Right renal cortex interstitium (tissue), 3 donors: ENCODE measurements around the gene ATP6V1G1. TPM values are rescaled to one million over a fixed set of nuclear protein-coding genes. Genes with fewer than 3 reads are reported as not detected.

Experiments
- DNase-seq, 3 donors: peaks; one replicate each; pipeline ENCODE4 v3.0.0-alpha.2; 2013; ENCODE audit warnings: low read depth in 3 of 3, low spot score in 2 of 3
- polyA plus RNA-seq, 3 donors: library from polyadenylated mRNA; unstranded; fragments of 120-200 nt; gene quantifications; one replicate each; pipeline ENCODE4 v1.2.1, GENCODE V29; 2013; ENCODE audit not compliant: insufficient read length in 3 of 3

Gene ATP6V1G1
- polyA plus RNA-seq, 3 donors = 246 to 262 (median 260) TPM

DNA sequence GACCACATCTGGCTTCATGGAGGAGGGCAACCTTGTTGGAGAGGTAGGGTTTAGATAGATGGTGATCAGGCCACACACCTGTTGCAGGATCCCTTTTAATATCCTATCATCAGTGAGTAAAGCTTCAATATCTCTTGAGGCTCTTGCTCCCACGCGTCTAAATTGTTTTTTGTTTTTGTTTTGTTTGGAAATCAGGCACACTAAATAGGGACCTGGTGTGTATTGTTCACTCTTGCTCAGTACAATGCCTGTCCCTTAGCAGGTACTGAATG lies 20.9 kb downstream of the ATP6V1G1 start:
- DNase-seq = no peak

DNA sequence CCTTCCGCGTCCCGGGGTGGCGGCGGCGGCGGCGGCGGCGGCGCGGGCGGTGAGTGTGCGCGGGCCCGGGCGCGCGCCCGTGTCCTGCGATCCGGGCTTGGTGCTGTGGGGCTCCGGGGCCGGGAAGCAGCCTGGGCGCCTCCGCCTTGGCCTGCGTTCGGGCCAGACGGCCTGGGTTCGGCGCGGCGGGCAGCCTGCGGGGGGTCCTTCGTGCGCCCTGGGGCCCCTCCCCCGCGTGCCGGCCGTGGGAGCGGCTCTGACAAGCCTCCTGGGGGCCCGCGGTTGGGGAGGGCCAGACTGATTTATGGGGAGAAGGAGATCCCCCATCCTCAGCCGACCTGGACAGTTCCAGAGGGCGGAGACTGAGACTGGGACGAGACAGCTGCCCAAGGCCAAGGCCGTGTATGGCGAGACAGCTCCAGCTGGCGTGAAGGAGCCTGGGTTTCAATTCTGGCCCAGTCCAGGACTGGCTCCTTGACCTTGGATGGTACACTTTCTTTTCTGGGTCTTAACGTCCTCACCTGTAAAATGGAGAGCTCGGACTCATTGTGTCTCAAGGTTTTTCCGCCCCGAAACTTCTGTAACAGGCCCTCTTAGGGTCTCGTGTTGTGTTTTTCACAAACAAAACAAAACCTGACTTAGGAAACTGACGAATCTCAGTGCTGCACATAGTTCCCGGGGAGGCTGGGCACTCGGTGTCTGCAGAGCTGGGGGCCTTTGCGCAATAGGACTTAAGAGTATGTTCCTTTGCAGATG lies 24.1 kb downstream of the ATP6V1G1 start:
- peak in 1 of 3 donors; percentile 20 for DNase-seq

DNA sequence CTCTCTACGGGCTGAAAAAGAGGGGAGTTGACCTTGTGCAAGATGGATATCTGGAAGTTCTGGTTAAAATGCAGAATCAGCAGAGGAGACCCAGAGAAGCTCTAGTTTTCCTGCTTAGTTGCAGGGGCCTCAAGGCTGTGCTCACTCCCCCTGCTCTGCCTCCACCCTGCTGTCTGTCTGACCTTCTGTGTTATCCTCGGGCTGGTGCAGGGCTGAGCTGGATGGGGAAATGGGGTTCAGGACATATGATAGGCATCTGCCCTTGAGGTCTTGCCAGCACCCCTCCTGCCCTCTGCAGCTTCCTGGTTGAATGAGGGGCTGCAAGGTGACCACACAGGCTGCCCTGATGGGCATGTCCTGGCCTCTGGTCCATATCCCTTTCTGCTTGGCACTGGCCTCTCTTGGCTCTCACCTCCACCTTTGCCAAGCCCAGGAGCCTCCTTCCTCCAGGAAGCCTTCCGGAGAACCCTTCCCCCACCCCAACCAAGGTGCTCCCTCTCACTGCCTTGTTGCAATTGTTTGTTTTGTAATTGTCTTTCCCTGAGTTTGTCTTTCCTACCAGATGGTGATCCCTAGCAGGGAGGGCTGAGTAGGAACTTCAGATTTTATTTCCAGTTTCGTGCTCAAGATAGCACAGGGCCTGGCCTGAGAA lies 24.8 kb downstream of the ATP6V1G1 start:
- DNase-seq = no peak

DNA sequence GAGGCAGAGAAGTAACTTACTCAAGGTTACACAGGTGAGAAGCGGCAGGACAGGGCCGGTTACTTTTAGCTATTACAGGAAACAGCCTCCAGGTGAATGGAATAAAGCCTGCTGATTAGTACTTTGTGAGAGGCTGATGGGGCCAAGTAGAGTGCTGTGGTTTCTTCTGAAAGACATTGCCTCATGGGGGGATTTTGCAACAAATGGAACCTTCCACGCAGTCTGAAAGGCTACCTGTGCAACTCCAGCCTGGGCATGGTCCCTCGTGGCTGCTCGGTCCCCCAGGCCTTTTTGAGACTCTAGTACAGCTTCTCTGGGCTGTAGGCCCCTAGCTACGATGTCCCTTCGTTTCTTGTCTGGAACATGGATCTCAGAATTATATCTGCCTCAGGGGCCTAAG lies 25.5 kb downstream of the ATP6V1G1 start:
- no peak for DNase-seq

DNA sequence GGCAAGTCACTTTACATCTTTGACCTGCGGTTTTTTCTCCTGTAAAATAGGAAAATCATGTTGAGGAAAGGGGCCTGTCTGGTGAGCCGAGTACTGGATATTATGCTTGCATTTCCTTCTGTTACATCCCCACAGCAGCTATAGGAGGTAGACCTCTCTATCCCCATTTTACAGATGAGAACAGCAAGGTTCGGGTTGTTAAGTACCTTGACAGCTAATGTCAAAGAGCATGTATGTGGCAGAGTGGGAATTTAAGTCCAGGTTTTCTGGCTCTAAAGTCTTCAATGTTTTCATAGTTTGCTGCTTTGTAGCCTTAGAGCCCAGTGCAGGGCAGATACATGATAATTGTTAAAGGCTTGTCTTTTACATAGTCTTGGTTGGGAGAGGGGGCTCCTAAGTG lies 26.4 kb downstream of the ATP6V1G1 start:
- DNase-seq = no peak

DNA sequence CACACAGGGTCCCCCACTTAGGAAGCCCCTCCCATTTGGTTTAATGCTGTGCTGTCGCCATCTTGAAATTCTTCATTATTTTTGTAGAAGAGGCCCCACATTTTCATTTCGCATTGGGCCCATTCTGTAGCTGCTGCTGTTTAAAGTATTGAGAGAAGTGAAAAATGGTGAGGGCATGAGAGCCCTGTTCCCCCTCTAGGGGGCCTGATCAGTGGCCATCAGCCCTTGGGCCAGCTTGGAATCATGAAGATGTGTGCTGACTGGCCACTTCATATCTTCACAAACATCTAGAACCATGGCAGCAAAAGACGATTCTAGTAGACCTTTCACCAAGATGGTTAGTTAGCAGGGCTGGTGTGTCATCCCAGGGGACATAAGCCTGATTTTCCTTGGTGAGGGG lies 26.8 kb downstream of the ATP6V1G1 start:
- no peak for DNase-seq

DNA sequence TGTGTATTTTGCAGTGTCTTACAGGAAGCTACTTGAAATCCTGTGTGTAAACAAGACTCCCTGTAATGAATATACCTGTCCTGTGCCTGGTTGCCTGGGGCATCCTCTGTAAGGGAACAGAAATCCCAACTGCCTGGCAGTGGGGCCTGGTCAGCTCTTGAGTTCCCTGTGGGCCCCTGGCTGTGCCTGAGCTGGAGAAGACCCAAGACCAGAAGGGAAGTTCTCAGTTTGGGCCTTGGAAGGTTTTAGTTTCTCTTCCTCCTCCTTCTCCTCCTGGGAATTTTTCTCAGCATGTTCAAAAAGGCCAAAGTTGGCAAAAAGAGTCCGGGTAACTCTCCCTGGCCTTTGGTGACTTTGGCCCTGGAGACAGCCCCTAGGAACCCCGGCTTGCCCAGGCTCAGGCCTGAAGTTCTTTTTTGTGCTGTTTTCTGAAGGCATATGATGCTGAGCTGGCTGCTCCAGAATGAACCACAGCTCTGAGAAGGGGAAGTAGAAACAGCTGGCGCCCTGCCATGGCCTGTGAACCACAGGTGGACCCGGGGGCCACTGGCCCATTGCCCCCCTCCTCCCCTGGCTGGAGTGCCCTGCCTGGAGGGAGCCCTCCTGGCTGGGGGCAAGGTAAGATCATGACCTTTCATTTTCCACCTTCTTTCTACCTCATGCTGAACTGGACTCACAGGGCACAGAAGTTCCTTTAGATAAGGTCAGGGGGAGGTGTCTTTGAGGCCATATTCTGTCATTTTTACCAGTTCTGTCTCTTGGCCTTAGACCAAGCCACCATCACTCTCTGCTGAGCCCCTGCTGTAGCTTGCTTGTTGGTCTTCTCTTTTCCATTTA lies 29.3 kb downstream of the ATP6V1G1 start:
- no peak for DNase-seq

DNA sequence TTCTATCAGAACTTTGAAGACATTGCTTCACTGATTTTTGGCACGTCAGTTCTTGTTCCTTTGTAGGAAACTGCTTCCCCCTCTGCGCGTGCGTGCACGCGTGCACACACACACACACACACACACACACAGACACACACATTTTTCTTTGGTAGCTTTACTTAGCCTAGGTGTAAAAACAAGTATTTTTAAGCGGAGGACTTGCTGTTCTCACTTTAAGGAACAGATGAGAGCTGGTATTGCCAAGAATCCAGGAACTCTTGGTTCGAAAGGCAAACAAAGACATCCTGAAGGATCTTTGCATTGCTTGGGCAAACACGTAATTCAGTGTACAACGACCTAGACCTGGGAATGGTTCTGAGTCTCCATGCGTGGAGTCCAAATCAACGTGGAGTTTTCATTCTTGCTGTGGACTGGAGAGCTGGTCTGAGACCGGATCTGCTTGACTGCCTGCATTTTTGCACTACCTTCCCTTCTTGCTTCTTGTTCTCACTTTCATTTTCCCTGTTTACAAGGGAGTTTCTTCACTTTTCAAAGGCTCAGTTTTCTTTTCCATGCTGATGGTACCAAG lies 31.7 kb downstream of the ATP6V1G1 start:
- DNase-seq = no peak

DNA sequence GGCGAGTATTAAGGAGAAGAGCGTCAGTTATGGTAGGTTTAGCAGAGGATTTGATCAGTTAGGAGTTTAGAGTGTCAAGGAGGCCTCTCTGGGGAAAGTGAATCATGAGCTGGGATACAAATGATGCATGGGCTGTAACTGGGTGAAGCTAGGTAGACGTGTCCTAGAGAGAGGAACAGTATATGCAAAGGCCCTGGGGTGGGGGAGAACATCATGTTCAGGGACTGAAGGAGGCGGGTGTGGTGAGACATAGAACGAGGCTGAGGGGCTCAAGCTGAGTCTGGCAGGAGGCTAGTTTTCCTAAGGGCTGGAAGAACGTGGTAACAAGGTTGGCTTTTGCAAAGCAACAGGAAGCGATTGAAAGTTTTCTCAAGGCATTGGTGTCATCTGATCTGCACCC lies 34.0 kb downstream of the ATP6V1G1 start:
- no peak for DNase-seq

DNA sequence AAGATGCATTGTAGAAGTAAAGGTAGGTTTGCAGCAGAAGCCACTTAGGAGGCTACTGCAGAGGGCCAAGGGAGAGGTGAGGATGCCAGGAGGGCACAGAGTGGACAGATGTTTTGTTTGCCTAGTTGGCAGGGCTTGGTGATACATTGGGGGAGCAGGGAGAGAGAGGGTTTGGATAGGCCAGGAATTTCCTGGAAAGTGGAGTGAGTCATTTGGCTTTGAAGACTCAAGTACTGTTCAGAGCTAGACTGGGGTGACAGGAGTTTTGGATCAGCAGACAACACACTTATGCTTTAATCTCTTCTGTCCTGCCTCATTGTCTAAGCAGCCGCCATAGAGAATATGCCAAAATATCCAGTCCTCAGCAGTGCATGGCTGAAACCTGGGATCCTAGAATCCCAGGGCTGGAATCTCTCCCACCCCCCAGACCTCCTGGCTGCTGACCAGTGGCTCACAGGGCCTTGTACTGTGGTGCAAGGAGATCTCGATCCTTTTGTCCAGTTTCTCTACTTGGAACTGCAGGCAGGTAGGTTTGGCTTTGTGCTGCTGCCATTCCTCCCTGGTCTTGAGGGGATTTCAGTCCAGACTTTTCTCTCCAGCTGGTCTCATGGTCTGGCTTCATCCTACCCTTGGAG lies 34.5 kb downstream of the ATP6V1G1 start:
- no peak for DNase-seq

DNA sequence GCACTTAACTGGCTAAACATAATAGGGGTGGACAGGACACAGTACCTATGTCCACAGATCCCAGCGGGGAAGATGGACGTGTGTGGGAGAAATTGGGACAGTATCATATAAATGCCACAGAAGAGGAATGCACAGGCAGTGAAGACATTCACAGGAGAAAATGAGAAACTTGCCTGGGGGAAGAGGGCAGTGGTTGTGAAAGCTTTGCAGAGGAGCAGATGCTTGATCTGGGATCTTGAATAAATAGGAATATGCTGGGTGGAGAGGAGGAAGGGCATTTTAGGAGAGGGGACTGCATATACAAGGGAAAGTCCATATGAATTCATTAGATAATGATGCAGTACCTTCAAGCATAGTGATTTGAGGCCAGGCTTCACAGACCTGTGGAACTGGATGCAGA lies 37.1 kb downstream of the ATP6V1G1 start:
- no peak for DNase-seq

DNA sequence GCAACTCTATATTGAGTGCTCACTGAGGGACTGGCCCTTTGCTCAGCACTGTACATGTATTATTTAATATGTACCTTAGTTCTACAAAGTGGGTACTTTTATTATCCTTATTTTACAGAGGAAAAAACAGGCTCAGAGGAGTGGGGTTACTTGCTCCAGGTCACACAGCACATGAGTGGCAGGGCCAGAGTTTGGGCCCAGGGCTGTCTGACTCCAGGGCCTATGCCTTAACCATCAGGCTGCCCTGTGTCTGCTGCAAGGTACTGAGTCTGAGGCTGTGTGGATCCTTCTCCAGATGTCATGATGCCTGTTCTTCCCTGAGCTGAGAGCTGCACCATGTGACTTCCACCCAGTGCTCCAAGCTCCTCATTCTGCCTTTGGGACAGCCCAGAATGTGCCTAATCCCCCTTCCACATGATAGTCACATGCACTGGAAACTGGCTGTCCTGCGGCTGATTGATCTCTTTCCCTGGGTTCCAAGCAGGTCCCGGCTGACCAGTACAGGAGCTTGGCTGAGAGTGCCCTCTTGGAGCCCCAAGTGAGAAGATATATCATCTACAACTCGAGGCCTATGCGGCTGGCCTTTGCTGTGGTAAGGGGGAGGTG lies 38.9 kb downstream of the ATP6V1G1 start:
- DNase-seq = no peak

DNA sequence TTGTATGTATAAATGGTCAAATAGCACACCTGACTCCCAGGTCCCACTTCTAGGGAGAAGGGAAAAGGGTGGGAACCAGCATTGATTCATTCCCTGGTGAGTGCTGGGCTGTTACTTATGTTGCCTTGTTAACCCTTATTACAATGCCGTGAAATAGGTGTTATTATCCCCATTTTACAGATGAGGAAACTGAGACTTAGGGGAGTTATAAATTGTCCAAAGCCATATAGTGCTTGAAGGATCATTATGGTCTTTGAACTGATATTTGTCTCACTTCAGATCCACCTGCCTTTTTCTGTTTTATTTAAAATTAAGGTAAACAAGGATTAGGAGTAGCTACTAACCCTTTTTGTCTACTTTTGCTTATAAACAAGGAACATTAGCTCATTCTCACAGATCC lies 40.0 kb downstream of the ATP6V1G1 start:
- no peak for DNase-seq

DNA sequence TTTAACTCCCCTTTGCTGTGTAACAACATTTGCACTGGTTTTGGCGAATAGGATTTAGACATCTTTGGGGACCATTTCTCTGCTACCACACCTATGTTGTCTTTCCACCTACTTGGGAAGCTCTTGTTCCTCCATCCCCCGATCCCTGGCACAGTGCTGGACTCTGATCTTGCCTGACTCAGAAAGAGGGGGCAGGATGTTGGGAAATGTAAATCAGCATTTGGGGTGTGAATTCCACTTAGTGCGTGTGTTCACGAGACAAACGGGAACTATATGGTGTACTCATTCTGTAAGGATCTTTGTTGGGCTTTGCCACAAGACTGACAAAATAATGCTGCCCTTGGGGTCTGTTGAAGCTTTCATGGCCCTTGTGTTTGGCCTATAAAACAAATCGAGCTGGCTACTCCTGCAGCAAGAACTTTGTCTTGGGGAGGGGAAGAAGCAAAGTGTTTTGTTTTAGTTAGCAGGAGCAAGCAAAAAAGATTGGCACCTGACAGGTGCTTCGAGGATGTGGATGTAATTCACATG lies 42.1 kb downstream of the ATP6V1G1 start:
- no peak for DNase-seq

DNA sequence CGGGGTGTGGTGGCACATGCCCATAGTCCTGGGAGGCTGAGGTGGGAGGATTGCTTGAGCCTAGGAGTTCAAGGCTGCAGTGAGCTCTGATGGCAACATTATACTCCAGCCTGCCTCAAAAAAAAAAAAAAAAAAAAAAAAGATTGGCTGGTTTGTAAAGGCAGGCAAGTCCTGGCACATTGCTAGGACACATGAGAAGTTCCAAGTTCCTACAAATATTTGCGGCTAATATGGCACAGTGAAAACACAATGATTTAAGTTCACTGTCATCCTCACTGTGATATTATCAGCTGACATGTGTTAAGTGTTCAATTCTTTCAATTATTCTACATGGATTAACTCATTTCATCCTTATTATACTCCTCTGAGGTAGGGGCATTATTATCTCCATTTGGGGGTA lies 43.6 kb downstream of the ATP6V1G1 start:
- no peak for DNase-seq

DNA sequence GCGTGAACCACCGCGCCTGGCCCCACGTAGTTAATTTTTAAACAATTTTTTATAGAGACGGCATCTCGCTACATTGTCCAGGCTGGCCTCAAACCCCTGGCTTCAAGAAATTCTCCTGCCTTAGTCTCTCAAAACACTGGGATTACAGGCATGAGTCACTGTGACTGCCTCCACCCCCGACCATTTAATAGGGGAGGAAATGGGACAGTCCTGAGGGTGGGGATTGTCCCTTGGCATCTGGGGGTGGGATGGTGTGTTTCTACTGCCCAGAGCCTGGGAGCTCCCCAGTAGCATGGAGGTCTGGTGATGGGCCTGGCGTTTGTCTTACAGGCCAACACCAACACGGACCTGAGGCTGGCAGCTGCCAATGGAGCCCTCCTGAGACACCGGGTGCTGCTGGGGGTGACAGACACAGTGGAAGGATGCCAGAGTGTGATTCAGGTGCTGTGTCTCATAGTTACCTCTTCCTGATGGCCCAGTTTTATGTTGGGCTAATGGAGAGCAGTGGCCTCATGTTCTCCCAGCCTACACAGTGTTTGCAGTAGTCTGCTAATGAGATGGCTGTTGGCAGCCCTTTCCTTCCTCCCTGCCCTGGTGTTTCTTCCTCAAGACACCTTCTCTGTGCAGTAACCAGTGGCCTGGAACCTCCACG lies 46.0 kb downstream of the ATP6V1G1 start:
- no peak for DNase-seq

DNA sequence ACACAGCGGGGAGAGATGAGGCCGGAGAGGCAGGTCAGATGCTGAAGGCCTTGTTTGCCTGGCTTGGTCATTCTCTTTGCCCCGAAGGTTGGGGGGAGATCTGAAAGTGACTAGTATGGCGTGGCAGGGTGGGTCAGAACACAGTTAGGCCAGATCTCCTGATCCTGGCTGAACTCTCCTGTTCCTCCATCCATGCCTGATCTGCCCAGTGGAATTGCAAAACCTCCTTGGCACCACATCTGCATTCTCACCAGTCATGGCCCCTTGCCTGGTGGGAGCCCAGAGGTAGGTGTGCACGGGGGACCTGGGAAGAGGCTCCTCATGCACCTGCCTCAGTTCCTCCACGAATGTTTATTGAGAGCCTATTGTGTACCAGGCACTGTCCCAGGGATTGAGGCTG lies 46.8 kb downstream of the ATP6V1G1 start:
- DNase-seq = no peak

DNA sequence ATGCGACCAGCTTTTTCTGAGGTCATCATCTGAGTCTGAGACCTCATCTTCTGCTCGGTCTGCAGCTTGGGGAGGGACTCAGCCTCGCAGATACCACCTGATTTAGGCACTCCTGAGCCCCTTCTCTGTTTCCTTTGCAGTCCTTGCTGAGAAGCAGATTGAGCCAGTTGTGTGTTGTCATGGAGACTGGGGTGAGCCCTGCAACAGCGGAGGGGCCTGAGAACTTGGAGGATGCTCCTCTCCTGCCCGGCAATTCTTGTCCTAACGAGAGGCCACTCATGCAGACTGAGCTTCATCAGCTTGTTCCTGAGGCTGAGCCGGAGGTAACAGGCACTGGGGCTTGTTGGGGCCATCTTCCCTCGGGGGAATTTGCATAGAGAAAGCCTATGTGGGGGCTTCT lies 50.8 kb downstream of the ATP6V1G1 start:
- no peak for DNase-seq

DNA sequence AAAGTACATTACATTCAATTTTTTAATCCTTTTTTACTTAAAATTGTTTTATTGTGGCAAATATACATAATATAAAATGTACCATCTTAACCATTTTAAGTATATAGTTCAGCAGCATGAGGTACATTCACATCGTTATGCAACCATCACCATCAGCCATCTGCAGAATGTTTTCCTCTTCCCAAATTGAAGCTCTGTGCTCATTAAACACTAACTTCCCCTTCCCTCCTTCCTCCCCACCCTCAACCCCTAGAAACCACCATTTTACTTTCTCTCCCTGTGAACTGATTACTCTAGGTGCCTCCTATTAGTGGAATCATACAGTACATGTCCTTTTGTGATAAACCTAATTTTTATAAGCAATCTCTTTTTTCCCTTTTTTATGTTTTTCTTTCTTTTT lies 54.4 kb downstream of the ATP6V1G1 start:
- DNase-seq = no peak

DNA sequence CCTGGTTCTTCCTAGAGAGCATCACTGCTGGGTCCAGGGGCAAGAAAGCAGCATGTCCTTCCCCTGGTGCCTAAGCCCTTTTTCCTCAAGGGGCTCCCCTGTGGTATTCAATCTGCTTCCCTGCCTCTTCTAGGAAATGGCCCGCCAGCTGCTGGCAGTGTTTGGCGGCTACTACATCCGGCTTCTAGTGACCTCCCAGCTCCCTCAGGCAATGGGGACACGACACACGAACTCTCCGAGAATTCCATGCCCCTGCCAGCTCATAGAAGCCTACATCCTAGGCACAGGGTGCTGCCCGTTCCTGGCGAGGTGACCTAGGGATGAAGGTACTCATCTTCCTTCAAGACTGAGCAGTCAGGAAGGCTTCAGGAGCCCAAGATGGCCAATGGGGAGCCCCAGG lies 55.4 kb downstream of the ATP6V1G1 start:
- DNase-seq = no peak
